Smooth muscle cell (in vitro differentiated cells): ENCODE results near the gene ARID3A. TPM values are rescaled to one million over a fixed set of nuclear protein-coding genes. Genes with fewer than 3 reads are reported as not detected.
"Not testable (repeated sequence)": the region's sequence is repeated elsewhere in the genome, so short reads cannot be mapped to it uniquely, and the experiment has no call there.

ENCODE experiments used
- DNase-seq: peaks from one replicate; lab custom pipeline; 2025; ENCODE audit not compliant: unreplicated experiment; lab: John Stamatoyannopoulos, UW
- H2AFZ ChIP-seq: fragments of 200-600 bp; sonication (generic); 2 replicates; pipeline ENCODE4 v1.6.0; 2016; ENCODE audit warnings: antibody characterized with exemption, low read depth, mild to moderate bottlenecking
- H3F3A ChIP-seq: fragments of 200-600 bp; sonication (generic); 2 replicates; pipeline ENCODE4 v1.6.0; 2017; ENCODE audit warnings: antibody characterized with exemption, low read depth
- H3K27ac ChIP-seq: fragments of 200-600 bp; sonication (generic); 2 replicates; pipeline ENCODE4 v1.5.1; 2016; ENCODE audit warnings: low read depth, mild to moderate bottlenecking
- H3K27me3 ChIP-seq: fragments of 200-600 bp; sonication (generic); 2 replicates; pipeline ENCODE4 v1.6.1; 2016; ENCODE audit warnings: low read depth, mild to moderate bottlenecking
- H3K36me3 ChIP-seq: fragments of 200-600 bp; sonication (generic); 2 replicates; pipeline ENCODE4 v1.5.1; 2016; ENCODE audit warnings: low read depth
- H3K4me1 ChIP-seq: fragments of 200-600 bp; sonication (generic); 2 replicates; pipeline ENCODE4 v1.5.1; 2016; ENCODE audit warnings: low read depth
- H3K4me2 ChIP-seq: fragments of 200-600 bp; sonication (generic); 2 replicates; pipeline ENCODE4 v1.6.0; 2016; ENCODE audit warnings: mild to moderate bottlenecking
- H3K4me3 ChIP-seq: fragments of 200-600 bp; sonication (generic); 2 replicates; pipeline ENCODE4 v1.5.1; 2016; ENCODE audit warnings: mild to moderate bottlenecking
- H3K79me2 ChIP-seq: fragments of 200-600 bp; sonication (generic); 2 replicates; pipeline ENCODE4 v1.6.0; 2016; ENCODE audit warnings: low read depth, mild to moderate bottlenecking
- H3K9ac ChIP-seq: fragments of 200-600 bp; sonication (generic); 2 replicates; pipeline ENCODE4 v1.6.0; 2016; ENCODE audit warnings: low read depth
- H3K9me3 ChIP-seq: fragments of 200-600 bp; sonication (generic); replicated peaks from 2 replicates; pipeline ENCODE4 v1.5.1; 2016; ENCODE audit warnings: low read depth
- H4K20me1 ChIP-seq: fragments of 200-600 bp; sonication (generic); 2 replicates; pipeline ENCODE4 v1.6.0; 2016; ENCODE audit warnings: low read depth
- WGBS: methylation state at CpG from one replicate; pipeline ENCODE4 v1.1.7; 2016; ENCODE audit warnings: low lambda C conversion rate; 5-methylcytosine and 5-hydroxymethylcytosine counted together
- polyA plus RNA-seq: library from polyadenylated mRNA; unstranded; fragments of >200 nt; fragmentation: Nextera tagmentation; extraction: Ambion mirVana; gene quantifications from 2 replicates; pipeline ENCODE4 v1.2.1, GENCODE V29; 2016
- total RNA-seq: library from RNA; depleted of rRNA; stranded (reverse); fragments of >200 nt; gene quantifications from 2 replicates; pipeline ENCODE4 v1.2.3, GENCODE V29; 2014
- TF ChIP-seq, protein P1 (sequence below): fragments of 200-600 bp; sonication (generic); IDR thresholded peaks from 2 replicates; pipeline ENCODE4 v1.5.1; 2017; ENCODE audit warnings: borderline replicate concordance, mild to moderate bottlenecking, antibody characterized with exemption; ENCODE audit not compliant: insufficient read depth, poor library complexity, severe bottlenecking

The ARID3A gene
- total and polyA plus RNA-seq, 2 experiments from 2014 or later: 45.7 to 50.3 TPM

- Histone ChIP-seq H3K36me3 (no peaks in the 10 kb centered on the region), H3K4me3 (no peak overlapping the region), H4K20me1 (peaks cover 32% of the 10 kb centered on the region), H3K4me2 (no peak overlapping the region), H2AFZ (no peak overlapping the region), H3K27ac (no peak overlapping the region), H3K9me3 (no peaks in the 10 kb centered on the region), H3K4me1 (no peaks in the 10 kb centered on the region), H3K79me2 (peaks cover 16% of the 10 kb centered on the region), H3K9ac (no peak overlapping the region), H3F3A (peaks cover 5% of the 10 kb centered on the region), H3K27me3 (no peaks in the 10 kb centered on the region)
- no peak for DNase-seq
- 99% methylated on average over 25 of the region's 26 CpGs for WGBS
- TF ChIP-seq, protein P1, sequence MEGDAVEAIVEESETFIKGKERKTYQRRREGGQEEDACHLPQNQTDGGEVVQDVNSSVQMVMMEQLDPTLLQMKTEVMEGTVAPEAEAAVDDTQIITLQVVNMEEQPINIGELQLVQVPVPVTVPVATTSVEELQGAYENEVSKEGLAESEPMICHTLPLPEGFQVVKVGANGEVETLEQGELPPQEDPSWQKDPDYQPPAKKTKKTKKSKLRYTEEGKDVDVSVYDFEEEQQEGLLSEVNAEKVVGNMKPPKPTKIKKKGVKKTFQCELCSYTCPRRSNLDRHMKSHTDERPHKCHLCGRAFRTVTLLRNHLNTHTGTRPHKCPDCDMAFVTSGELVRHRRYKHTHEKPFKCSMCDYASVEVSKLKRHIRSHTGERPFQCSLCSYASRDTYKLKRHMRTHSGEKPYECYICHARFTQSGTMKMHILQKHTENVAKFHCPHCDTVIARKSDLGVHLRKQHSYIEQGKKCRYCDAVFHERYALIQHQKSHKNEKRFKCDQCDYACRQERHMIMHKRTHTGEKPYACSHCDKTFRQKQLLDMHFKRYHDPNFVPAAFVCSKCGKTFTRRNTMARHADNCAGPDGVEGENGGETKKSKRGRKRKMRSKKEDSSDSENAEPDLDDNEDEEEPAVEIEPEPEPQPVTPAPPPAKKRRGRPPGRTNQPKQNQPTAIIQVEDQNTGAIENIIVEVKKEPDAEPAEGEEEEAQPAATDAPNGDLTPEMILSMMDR: no peak
These were observed 36.1 kb upstream of the ARID3A start for GRCh38 chr19:889662-890295.

- TF ChIP-seq, protein P1: no peak
- no peak for DNase-seq
- Histone ChIP-seq H3K36me3 (no peaks in the 10 kb centered on the region), H3K9ac (no peak overlapping the region), H2AFZ (no peak overlapping the region), H3K27me3 (no peaks in the 10 kb centered on the region), H3F3A (peaks cover 5% of the 10 kb centered on the region), H3K4me3 (no peak overlapping the region), H3K4me1 (no peaks in the 10 kb centered on the region), H3K4me2 (no peak overlapping the region), H3K79me2 (peaks cover 16% of the 10 kb centered on the region), H4K20me1 (peaks cover 22% of the 10 kb centered on the region), H3K27ac (no peak overlapping the region), H3K9me3 (no peaks in the 10 kb centered on the region)
- 96% methylated on average over 16 of the region's 18 CpGs for WGBS
These were observed 35.0 kb upstream of the ARID3A start for GRCh38 chr19:890831-891230.

DNA sequence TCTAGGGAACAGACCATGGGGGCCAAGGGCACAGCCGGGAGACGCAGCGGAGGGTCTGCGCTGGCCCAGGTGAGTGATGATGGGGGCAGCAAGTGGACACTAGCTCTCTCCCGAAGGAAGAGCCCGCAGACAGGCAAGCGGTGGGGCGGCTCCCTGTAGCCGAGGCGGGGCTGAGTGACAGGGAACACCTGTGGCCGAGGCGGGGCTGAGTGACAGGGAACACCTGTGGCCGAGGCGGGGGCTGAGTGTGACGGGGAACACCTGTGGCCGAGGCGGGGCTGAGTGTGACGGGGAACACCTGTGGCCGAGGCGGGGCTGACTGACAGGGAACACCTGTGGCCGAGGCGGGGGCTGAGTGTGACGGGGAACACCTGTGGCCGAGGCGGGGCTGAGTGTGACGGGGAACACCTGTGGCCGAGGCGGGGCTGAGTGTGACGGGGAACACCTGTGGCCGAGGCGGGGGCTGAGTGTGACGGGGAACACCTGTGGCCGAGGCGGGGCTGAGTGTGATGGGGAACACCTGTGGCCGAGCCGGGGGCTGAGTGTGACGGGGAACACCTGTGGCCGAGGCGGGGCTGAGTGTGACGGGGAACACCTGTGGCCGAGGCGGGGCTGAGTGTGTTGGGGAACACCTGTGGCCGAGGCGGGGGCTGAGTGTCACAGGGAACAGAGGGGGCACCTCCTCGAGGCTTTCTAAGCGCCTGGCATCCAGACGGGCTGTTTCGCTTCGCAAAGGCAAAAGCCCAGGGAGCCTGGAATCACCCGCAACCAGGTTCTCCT is 34.2 kb upstream of the ARID3A start:
- Histone ChIP-seq H3K9ac (peak overlapping the region; percentile 95), H3K4me3 (peak overlapping the region; percentile 97), H4K20me1 (peaks cover 19% of the 10 kb centered on the region), H3K79me2 (peaks cover 16% of the 10 kb centered on the region), H3K4me2 (peak overlapping the region; percentile 97)
- not testable (repeated sequence) for H2AFZ ChIP-seq, H3K36me3 ChIP-seq, DNase-seq, H3K27me3 ChIP-seq, H3K27ac ChIP-seq, H3K9me3 ChIP-seq, H3K4me1 ChIP-seq, H3F3A ChIP-seq
- 95% methylated on average over 15 of the region's 50 CpGs for WGBS

GRCh38 chr19:892243-892893 is 33.5 kb upstream of the ARID3A start:
- no peaks in the 10 kb centered on the region for H3K4me1 ChIP-seq
- no peak overlapping the region for H2AFZ ChIP-seq
- TF ChIP-seq, protein P1: no peak
- H4K20me1 ChIP-seq: peaks cover 11% of the 10 kb centered on the region
- H3F3A ChIP-seq: peaks cover 5% of the 10 kb centered on the region
- H3K4me3 ChIP-seq: peak overlapping the region; percentile 97
- peaks cover 16% of the 10 kb centered on the region for H3K79me2 ChIP-seq
- no peak for DNase-seq
- H3K9me3 ChIP-seq: no peaks in the 10 kb centered on the region
- H3K36me3 ChIP-seq: no peaks in the 10 kb centered on the region
- no peak overlapping the region for H3K27ac ChIP-seq
- peak overlapping the region; percentile 97 for H3K4me2 ChIP-seq
- peak overlapping the region; percentile 95 for H3K9ac ChIP-seq
- WGBS: 17% methylated on average over 5 of the region's 27 CpGs
- H3K27me3 ChIP-seq: no peaks in the 10 kb centered on the region
